HepG2 (cell line): ENCODE data around the gene MAGI1. TPM values are rescaled to one million over a fixed set of nuclear protein-coding genes. Genes with fewer than 3 reads are reported as not detected.

Source experiments
- ATAC-seq: fragments of 200-7000 bp; cut with Tn5 transposase; 3 replicates; pipeline ENCODE4 v1.9.1; 2020; ENCODE audit warnings: mild to moderate bottlenecking, moderate library complexity
- BruUV-seq: library from RNA; stranded (reverse); fragments of 400-500 nt; replicated peaks from 2 replicates; lab custom pipeline; 2021; lab: Mats Ljungman, UMichigan
- CTCF ChIA-PET: fragments of 300-600 bp; formaldehyde crosslinking; extraction: SDS; loops from one replicate; lab custom pipeline; 2021; ENCODE audit warnings: low total read pairs, inconsistent platforms, low intra/inter-chr PET ratio; lab: Yijun Ruan, JAX
- POLR2A ChIA-PET: fragments of 350-600 bp; sonication (Branson Sonifier 250); formaldehyde crosslinking; loops from one replicate; lab custom pipeline; 2020; ENCODE audit warnings: antibody characterized with exemption, inconsistent platforms; lab: Yijun Ruan, JAX
- DNase-seq: peaks from one replicate; pipeline ENCODE4 v3.0.0-alpha.2; 2015; ENCODE audit warnings: low spot score
- FAIRE-seq: peaks from 3 replicates; lab custom pipeline; 2011; peaks lifted over from hg19 to GRCh38; lab: Jason Lieb, UNC
- H2AFZ ChIP-seq: one replicate; pipeline ENCODE4 v1.6.1; 2011; ENCODE audit warnings: low read length, inconsistent platforms
- H3K27ac ChIP-seq: fragments of 300-600 bp; 3 replicates; pipeline ENCODE4 v1.8.0; 2011; ENCODE audit warnings: mixed run types, mild to moderate bottlenecking, mixed read lengths, low read length, inconsistent platforms; ENCODE audit not compliant: insufficient read depth; ENCODE audit errors: extremely low read length
- H3K27me3 ChIP-seq, 2 experiments: fragments of 200-600 bp in 1 of 2; 2 replicates in 1 of 2; 3 replicates in 1 of 2; pipeline versions ENCODE4 v1.6.0 to v1.8.0; 2011; ENCODE audit warnings: low read length in 2 of 2, mild to moderate bottlenecking in 2 of 2, moderate library complexity in 2 of 2, inconsistent platforms in 1 of 2; ENCODE audit not compliant: insufficient read depth in 2 of 2, control insufficient read depth in 1 of 2
- H3K36me3 ChIP-seq, 2 experiments: fragments of 200-600 bp in 1 of 2; replicated peaks in 1 of 2; 2 replicates in 1 of 2; 3 replicates in 1 of 2; pipeline versions ENCODE4 v1.5.1 to v1.8.0; 2011; ENCODE audit warnings: low read length in 2 of 2, inconsistent platforms in 1 of 2; ENCODE audit not compliant: insufficient read depth in 2 of 2, control insufficient read depth in 1 of 2
- H3K4me1 ChIP-seq: 2 replicates; pipeline ENCODE4 v1.5.1; 2012; ENCODE audit warnings: low read length, inconsistent platforms; ENCODE audit not compliant: insufficient read depth
- H3K4me2 ChIP-seq: 2 replicates; pipeline ENCODE4 v1.6.0; 2011; ENCODE audit warnings: low read depth, low read length, inconsistent platforms
- H3K4me3 ChIP-seq, 3 experiments: fragments of 200-600 bp in 1 of 3; sonication (generic), shearing (Covaris generic) in 1 of 3; replicated peaks in 1 of 3; 2 replicates each; pipeline ENCODE4 v1.5.1; 2011 to 2016; ENCODE audit warnings: low read length in 3 of 3, inconsistent platforms in 2 of 3, low read depth in 2 of 3, mild to moderate bottlenecking in 2 of 3, control low read depth in 1 of 3, mixed read lengths in 1 of 3; ENCODE audit not compliant: insufficient read depth in 1 of 3
- H3K79me2 ChIP-seq: one replicate; pipeline ENCODE4 v1.6.1; 2011; ENCODE audit warnings: low read length, inconsistent platforms; ENCODE audit not compliant: insufficient read depth
- H3K9ac ChIP-seq: 2 replicates; pipeline ENCODE4 v1.6.0; 2011; ENCODE audit warnings: mild to moderate bottlenecking, low read depth, low read length, inconsistent platforms; ENCODE audit not compliant: insufficient read depth
- H3K9me3 ChIP-seq: 2 replicates; pipeline ENCODE4 v1.5.1; 2012; ENCODE audit warnings: mild to moderate bottlenecking, low read length
- H4K20me1 ChIP-seq: 2 replicates; pipeline ENCODE4 v1.6.0; 2011; ENCODE audit warnings: inconsistent platforms, mild to moderate bottlenecking, low read length, moderate library complexity; ENCODE audit not compliant: insufficient read depth
- ATF1 ChIP-seq: IDR thresholded peaks from 2 replicates; pipeline ENCODE4 v1.6.1; 2016; ENCODE audit warnings: mild to moderate bottlenecking, control low read depth
- ATF7 ChIP-seq, 2 experiments: fragments of 450-650 bp in 1 of 2; sonication (generic) in 1 of 2; formaldehyde crosslinking in 1 of 2; IDR thresholded peaks; 2 replicates each; pipeline versions ENCODE4 v1.4.0 to v1.6.1; 2016 to 2020; ENCODE audit warnings: antibody characterized with exemption in 1 of 2, mild to moderate bottlenecking in 1 of 2, missing genetic modification reagents in 1 of 2
- CC2D1A ChIP-seq: sonication (generic); formaldehyde crosslinking; IDR thresholded peaks from 2 replicates; pipeline ENCODE4 v1.8.1; 2023; ENCODE audit warnings: mild to moderate bottlenecking, missing genetic modification reagents
- DPF2 ChIP-seq: sonication (generic); formaldehyde crosslinking; IDR thresholded peaks from 2 replicates; pipeline ENCODE4 v1.4.0; 2020; ENCODE audit warnings: mild to moderate bottlenecking, low read depth, missing genetic modification reagents, borderline replicate concordance
- MZF1 ChIP-seq: sonication (generic); formaldehyde crosslinking; IDR thresholded peaks from 2 replicates; pipeline ENCODE4 v1.8.1; 2023; ENCODE audit warnings: mild to moderate bottlenecking, missing genetic modification reagents, borderline replicate concordance
- STAG1 ChIP-seq: sonication (generic); formaldehyde crosslinking; IDR thresholded peaks from 2 replicates; pipeline ENCODE4 v1.4.0; 2020; ENCODE audit warnings: missing genetic modification reagents
- ZNF263 ChIP-seq: sonication (generic); formaldehyde crosslinking; IDR thresholded peaks from 2 replicates; pipeline ENCODE4 v1.4.0; 2020; ENCODE audit warnings: missing genetic modification reagents
- WGBS: methylation state at CpG from one replicate; pipeline ENCODE4 v1.1.6; 2017; ENCODE audit warnings: low lambda C conversion rate; 5-methylcytosine and 5-hydroxymethylcytosine counted together
- in situ Hi-C: cut with HindIII; loops from 2 replicates; pipeline ENCODE4 v1.10.0; 2017; ENCODE audit warnings: low pct_unique_long_range_greater_than_20kb; ENCODE audit not compliant: extremely low pct_ligation_motif_present
- intact Hi-C: fragments of 100-400 bp; cut with micrococcal nuclease; formaldehyde crosslinking; loops from one replicate; pipeline ENCODE4 v1.10.0; 2022; ENCODE audit not compliant: unreplicated experiment
- polyA plus RNA-seq, 8 experiments: library from polyadenylated mRNA; depleted of rRNA in 3 of 8; stranded (reverse) in 7 of 8; unstranded in 1 of 8; fragments of >200 nt; fragmentation: Illumina TruSeq in 4 of 8; extraction: Trizol in 4 of 8; gene quantifications; 2 replicates each; pipeline versions ENCODE4 v1.2.1 to v1.2.3, GENCODE V29; 2011 to 2016; ENCODE audit warnings: low read depth in 4 of 8, missing spikeins in 1 of 8, mixed read lengths in 1 of 8; ENCODE audit not compliant: insufficient read depth in 1 of 8
- total RNA-seq, 5 experiments: library from RNA; depleted of rRNA; stranded (reverse); fragments of >200 nt; fragmentation: Illumina TruSeq; extraction: Trizol; gene quantifications; 2 replicates each; pipeline ENCODE4 v1.2.3, GENCODE V29; 2016; ENCODE audit warnings: low read depth in 1 of 5
- TF ChIP-seq, protein P1 (sequence below): sonication (generic); formaldehyde crosslinking; IDR thresholded peaks from 2 replicates; pipeline ENCODE4 v1.5.0; 2020; ENCODE audit warnings: mild to moderate bottlenecking, missing genetic modification reagents, moderate library complexity

The MAGI1 gene
- total and polyA plus RNA-seq, 2 of the 13 experiments (the other 11 are each of a cell fraction or from before 2014, with no cell fraction given): 22.2 to 26.0 TPM

DNA sequence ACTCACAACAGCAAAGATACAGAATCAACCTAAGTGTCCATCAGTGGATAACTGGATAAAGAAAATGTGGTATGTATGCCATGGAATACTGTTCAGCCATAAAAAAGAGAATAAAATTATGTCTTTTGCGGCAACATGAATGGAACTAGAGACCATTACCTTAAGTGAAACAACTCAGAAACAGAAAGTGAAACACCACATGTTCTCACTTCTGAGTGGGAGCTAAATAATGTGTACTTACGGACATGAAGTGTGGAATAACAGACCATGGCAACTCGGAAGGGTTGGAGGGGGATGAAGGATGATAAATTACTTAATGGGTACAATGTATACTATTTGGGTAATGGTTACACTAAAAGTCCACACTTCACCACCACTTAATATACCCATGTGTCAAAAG, 600.6 kb downstream of the MAGI1 start (continued):
- TF ChIP-seq ATF1 (CRISPR knock-in tag) (no peak), ATF7 (IDR thresholded peaks at IDR 0.05) (no peak), ATF7 (CRISPR knock-in tag; IDR thresholded peaks at IDR 0.05) (no peak)

DNA sequence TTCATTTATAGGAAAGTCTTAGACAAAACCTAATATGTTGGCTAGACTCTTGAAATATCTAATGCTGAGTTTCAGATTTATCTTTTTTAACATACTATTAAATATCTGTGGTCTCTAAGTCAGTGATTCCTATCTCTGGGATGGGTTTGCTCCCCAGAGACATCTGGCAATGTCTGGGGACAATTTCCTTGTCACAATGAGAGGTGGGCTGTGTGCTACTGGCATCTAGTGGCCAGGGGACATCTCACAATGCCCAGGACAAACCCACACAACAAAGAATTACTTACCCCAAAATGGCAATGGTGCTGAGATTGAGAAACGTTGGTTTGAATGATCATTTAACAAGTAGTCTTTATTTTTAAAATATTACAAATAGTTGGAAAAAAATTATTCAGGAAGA, 602.1 kb downstream of the MAGI1 start:
- H3K4me2 ChIP-seq: no peak overlapping the region
- in situ Hi-C loops: loop anchor here (10.0 kb wide), 1 partner anchor 298 kb away; no protein-coding TSS in a partner anchor
- no peak overlapping the region for H3K4me3 ChIP-seq
- no peak overlapping the region for H2AFZ ChIP-seq
- ATAC-seq (peak; percentile 72), DNase-seq (peak; percentile 5), FAIRE-seq (peak; percentile 36)
- H3K9me3 ChIP-seq: no peaks in the 10 kb centered on the region
- peaks cover 12 to 59% of the 10 kb centered on the region in 2 experiments for H3K36me3 ChIP-seq
- H3K27ac ChIP-seq: no peak overlapping the region
- CTCF ChIA-PET: interaction anchor here (0.7 kb wide), 1 partner anchor 314 kb away, joined by 3 read pairs; no protein-coding TSS in a partner anchor
- POLR2A ChIA-PET: no interaction called here
- H3K79me2 ChIP-seq: no peaks in the 10 kb centered on the region
- intact Hi-C loops: no loop called here
- H3K9ac ChIP-seq: no peak overlapping the region
- no peaks in the 10 kb centered on the region for H3K4me1 ChIP-seq
- BruUV-seq: no TSS peak
- no peaks in the 10 kb centered on the region for H4K20me1 ChIP-seq
- WGBS: 81% methylated on average over 1 of the region's 1 CpG
- TF ChIP-seq, protein P1, sequence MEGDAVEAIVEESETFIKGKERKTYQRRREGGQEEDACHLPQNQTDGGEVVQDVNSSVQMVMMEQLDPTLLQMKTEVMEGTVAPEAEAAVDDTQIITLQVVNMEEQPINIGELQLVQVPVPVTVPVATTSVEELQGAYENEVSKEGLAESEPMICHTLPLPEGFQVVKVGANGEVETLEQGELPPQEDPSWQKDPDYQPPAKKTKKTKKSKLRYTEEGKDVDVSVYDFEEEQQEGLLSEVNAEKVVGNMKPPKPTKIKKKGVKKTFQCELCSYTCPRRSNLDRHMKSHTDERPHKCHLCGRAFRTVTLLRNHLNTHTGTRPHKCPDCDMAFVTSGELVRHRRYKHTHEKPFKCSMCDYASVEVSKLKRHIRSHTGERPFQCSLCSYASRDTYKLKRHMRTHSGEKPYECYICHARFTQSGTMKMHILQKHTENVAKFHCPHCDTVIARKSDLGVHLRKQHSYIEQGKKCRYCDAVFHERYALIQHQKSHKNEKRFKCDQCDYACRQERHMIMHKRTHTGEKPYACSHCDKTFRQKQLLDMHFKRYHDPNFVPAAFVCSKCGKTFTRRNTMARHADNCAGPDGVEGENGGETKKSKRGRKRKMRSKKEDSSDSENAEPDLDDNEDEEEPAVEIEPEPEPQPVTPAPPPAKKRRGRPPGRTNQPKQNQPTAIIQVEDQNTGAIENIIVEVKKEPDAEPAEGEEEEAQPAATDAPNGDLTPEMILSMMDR: peak; percentile 61
- TF ChIP-seq MZF1 (CRISPR knock-in tag) (no peak), CC2D1A (CRISPR knock-in tag) (no peak), STAG1 (CRISPR knock-in tag) (peak; percentile 62), DPF2 (no peak), ZNF263 (CRISPR knock-in tag) (no peak)
- no peaks in the 10 kb centered on the region for H3K27me3 ChIP-seq
